Liver (tissue), 9 donors: ENCODE data around the gene SHISA4. TPM values are rescaled to one million over a fixed set of nuclear protein-coding genes. Genes with fewer than 3 reads are reported as not detected.

Source experiments
- DNase-seq: peaks from one replicate; pipeline ENCODE4 v3.0.0-alpha.2; 2017; ENCODE audit warnings: low spot score
- H3K27ac ChIP-seq, 2 donors: one replicate each; pipeline ENCODE4 v1.7.0; 2013; ENCODE audit warnings: inconsistent platforms in 2 of 2, low read length in 2 of 2, control low read depth in 1 of 2, low read depth in 1 of 2, mild to moderate bottlenecking in 1 of 2
- H3K27me3 ChIP-seq, 4 donors: one replicate each; pipeline versions ENCODE4 v1.6.1 to v1.7.0; 2013; ENCODE audit warnings: low read length in 3 of 4, inconsistent platforms in 1 of 4, mild to moderate bottlenecking in 1 of 4, moderate library complexity in 1 of 4; ENCODE audit not compliant: control insufficient read depth in 4 of 4, insufficient read depth in 4 of 4
- H3K36me3 ChIP-seq, 4 donors: one replicate each; pipeline versions ENCODE4 v1.6.1 to v1.7.0; 2013; ENCODE audit warnings: low read length in 3 of 4, mild to moderate bottlenecking in 3 of 4, low read depth in 1 of 4, moderate library complexity in 1 of 4; ENCODE audit not compliant: control insufficient read depth in 4 of 4, insufficient read depth in 3 of 4
- H3K4me1 ChIP-seq, 4 donors: one replicate each; pipeline versions ENCODE4 v1.6.1 to v1.7.0; 2013; ENCODE audit warnings: low read length in 3 of 4, mild to moderate bottlenecking in 3 of 4, moderate library complexity in 1 of 4; ENCODE audit not compliant: control insufficient read depth in 4 of 4, insufficient read depth in 4 of 4
- H3K4me3 ChIP-seq, 3 donors: one replicate each; pipeline versions ENCODE4 v1.6.1 to v1.7.0; 2013; ENCODE audit warnings: low read length in 3 of 3, control low read depth in 1 of 3, low read depth in 1 of 3, mild to moderate bottlenecking in 1 of 3
- H3K9ac ChIP-seq, 2 donors: one replicate each; pipeline ENCODE4 v1.7.0; 2013; ENCODE audit warnings: low read length in 2 of 2, mild to moderate bottlenecking in 2 of 2, moderate library complexity in 2 of 2, control low read depth in 1 of 2, low read depth in 1 of 2
- H3K9me3 ChIP-seq, 4 donors: one replicate each; pipeline versions ENCODE4 v1.6.1 to v1.7.0; 2013; ENCODE audit warnings: low read length in 3 of 4; ENCODE audit not compliant: control insufficient read depth in 4 of 4
- ATF3 ChIP-seq: IDR thresholded peaks from 2 replicates; pipeline ENCODE4 v1.6.1; 2016; ENCODE audit warnings: antibody characterized with exemption
- CTCF ChIP-seq: fragments of 150-350 bp; IDR thresholded peaks from 2 replicates; pipeline ENCODE4 v1.5.1; 2017; ENCODE audit warnings: improper control_type of control experiment, low read depth, low read length; ENCODE audit not compliant: missing input control
- EGR1 ChIP-seq, 2 donors: IDR thresholded peaks; 2 replicates each; pipeline ENCODE4 v1.6.1; 2016 to 2018; ENCODE audit warnings: antibody characterized with exemption in 2 of 2, low read depth in 2 of 2
- FOXA2 ChIP-seq: IDR thresholded peaks from 2 replicates; pipeline ENCODE4 v1.6.1; 2016; ENCODE audit warnings: antibody characterized with exemption
- GABPA ChIP-seq, 2 donors: IDR thresholded peaks in 1 of 2; conservative IDR thresholded peaks in 1 of 2; 2 replicates each; pipeline ENCODE4 v1.6.1; 2016; ENCODE audit warnings: antibody characterized with exemption in 2 of 2, mild to moderate bottlenecking in 1 of 2, moderate library complexity in 1 of 2
- HNF4A ChIP-seq, 2 donors: conservative IDR thresholded peaks; 2 replicates each; pipeline ENCODE4 v1.6.1; 2016; ENCODE audit warnings: antibody characterized with exemption in 2 of 2, mild to moderate bottlenecking in 2 of 2
- HNF4G ChIP-seq: IDR thresholded peaks from 2 replicates; pipeline ENCODE4 v1.6.1; 2016; ENCODE audit warnings: antibody characterized with exemption
- JUND ChIP-seq, 2 donors: IDR thresholded peaks; 2 replicates each; pipeline ENCODE4 v1.6.1; 2016; ENCODE audit warnings: antibody characterized with exemption in 2 of 2
- MAX ChIP-seq: IDR thresholded peaks from 2 replicates; pipeline ENCODE4 v1.6.1; 2016; ENCODE audit warnings: antibody characterized with exemption
- NR2F2 ChIP-seq: IDR thresholded peaks from 2 replicates; pipeline ENCODE4 v1.6.1; 2016; ENCODE audit warnings: antibody characterized with exemption
- RAD21 ChIP-seq, 2 donors: IDR thresholded peaks; 2 replicates each; pipeline ENCODE4 v1.6.1; 2016; ENCODE audit warnings: antibody characterized with exemption in 2 of 2, mild to moderate bottlenecking in 2 of 2
- REST ChIP-seq: IDR thresholded peaks from 2 replicates; pipeline ENCODE4 v1.6.1; 2016; ENCODE audit warnings: antibody characterized with exemption, mild to moderate bottlenecking
- SP1 ChIP-seq: IDR thresholded peaks from 2 replicates; pipeline ENCODE4 v1.6.1; 2018; ENCODE audit warnings: antibody characterized with exemption, mild to moderate bottlenecking
- TAF1 ChIP-seq: conservative IDR thresholded peaks from 2 replicates; pipeline ENCODE4 v1.6.1; 2016; ENCODE audit warnings: antibody characterized with exemption, mild to moderate bottlenecking
- YY1 ChIP-seq: IDR thresholded peaks from 2 replicates; pipeline ENCODE4 v1.6.1; 2016; ENCODE audit warnings: antibody characterized with exemption, mild to moderate bottlenecking
- WGBS: extraction: QIAGEN DNeasy Blood & Tissue Kit; methylation state at CpG from one replicate; pipeline ENCODE4 v1.1.7; 2013; 5-methylcytosine and 5-hydroxymethylcytosine counted together
- polyA plus RNA-seq, 2 donors: library from polyadenylated mRNA; stranded (reverse) in 1 of 2; unstranded in 1 of 2; fragments of 200-250 nt in 1 of 2; fragments of >200 nt in 1 of 2; fragmentation: Nextera tagmentation in 1 of 2; extraction: Ambion mirVana in 1 of 2; gene quantifications; one replicate each; pipeline versions ENCODE4 v1.2.1 to v1.2.3, GENCODE V29; 2013 to 2015
- total RNA-seq, 2 donors: library from RNA; depleted of rRNA; stranded (reverse); fragments of >200 nt; gene quantifications; one replicate each; pipeline ENCODE4 v1.2.3, GENCODE V29; 2014
- donor health status: healthy.
- donor health status: healthy.
- donor health status: healthy.
- donor health status: healthy.
- donor health status: healthy.

Gene SHISA4
- total and polyA plus RNA-seq, 4 donors: 0.47 to 4.1 (median 2.1) TPM

- no peaks in the 10 kb centered on the region for H3K27me3 ChIP-seq
- no peak for DNase-seq
- no peak overlapping the region for H3K9ac ChIP-seq
- peaks cover 10 to 18% (median 15%) of the 10 kb centered on the region in 4 donors for H3K4me1 ChIP-seq
- no peaks in the 10 kb centered on the region for H3K36me3 ChIP-seq
- H3K27ac ChIP-seq: no peak overlapping the region
- 92% methylated on average over 9 of the region's 9 CpGs for WGBS
- TF ChIP-seq SP1: no peak
- no peak for TF ChIP-seq EGR1 (IDR thresholded peaks at IDR 0.05; ENCODE audit: low read depth in 2 of 2)
- no peak for TF ChIP-seq RAD21 (IDR thresholded peaks at IDR 0.05)
- no peak for TF ChIP-seq HNF4G
- TF ChIP-seq YY1: no peak
- no peak for TF ChIP-seq MAX
- TF ChIP-seq ATF3: no peak
- TF ChIP-seq JUND (IDR thresholded peaks at IDR 0.05): no peak
- TF ChIP-seq GABPA (IDR thresholded peaks at IDR 0.05 in 1 of 2, conservative IDR thresholded peaks at IDR 0.05 in 1 of 2): no peak
- TF ChIP-seq NR2F2: no peak
- no peak for TF ChIP-seq HNF4A (conservative IDR thresholded peaks at IDR 0.05)
- no peak for TF ChIP-seq TAF1
- H3K9me3 ChIP-seq: no peaks in the 10 kb centered on the region
- no peak overlapping the region for H3K4me3 ChIP-seq
Observed at GRCh38 chr1:201886103-201886885, 2.4 kb upstream of the SHISA4 start.

GRCh38 chr1:201887116-201887866, 1.4 kb upstream of the SHISA4 start:
- whole genome bisulfite sequencing: 85% methylated on average over 5 of the region's 5 CpGs
- Histone ChIP-seq H3K4me3 (no peak overlapping the region), H3K27me3 (no peaks in the 10 kb centered on the region), H3K9ac (no peak overlapping the region), H3K36me3 (no peaks in the 10 kb centered on the region), H3K4me1 (peaks cover 8 to 15% (median 12%) of the 10 kb centered on the region in 4 donors), H3K27ac (no peak overlapping the region), H3K9me3 (no peaks in the 10 kb centered on the region)
- no peak for DNase-seq
- no peak for TF ChIP-seq SP1
- TF ChIP-seq RAD21 (IDR thresholded peaks at IDR 0.05): no peak
- no peak for TF ChIP-seq HNF4A (conservative IDR thresholded peaks at IDR 0.05)
- TF ChIP-seq REST: no peak
- TF ChIP-seq ATF3: no peak
- TF ChIP-seq EGR1 (IDR thresholded peaks at IDR 0.05; ENCODE audit: low read depth in 2 of 2): no peak
- no peak for TF ChIP-seq FOXA2
- TF ChIP-seq MAX: no peak
- TF ChIP-seq CTCF: no peak
- TF ChIP-seq HNF4G: no peak
- TF ChIP-seq YY1: no peak
- TF ChIP-seq JUND (IDR thresholded peaks at IDR 0.05): no peak
- TF ChIP-seq GABPA (IDR thresholded peaks at IDR 0.05 in 1 of 2, conservative IDR thresholded peaks at IDR 0.05 in 1 of 2): no peak
